ENCODE data around the gene SH2D7.

The SH2D7 gene

GRCh38 chr15:78129751-78130287, 37.5 kb downstream of the SH2D7 start:
- no peak for ATAC-seq
- no peak for TF ChIP-seq ZC3H10 (CRISPR knock-in tag; IDR thresholded peaks at IDR 0.05)
- no peak for TF ChIP-seq POU6F1 (CRISPR knock-in tag; IDR thresholded peaks at IDR 0.05; ENCODE audit: borderline replicate concordance, low read depth)
- no peak for TF ChIP-seq ESRRG (CRISPR knock-in tag; IDR thresholded peaks at IDR 0.05)
- TF ChIP-seq TOX (CRISPR knock-in tag; IDR thresholded peaks at IDR 0.05; ENCODE audit: borderline replicate concordance) = no peak
- no peak for TF ChIP-seq BACH2 (CRISPR knock-in tag; IDR thresholded peaks at IDR 0.05; ENCODE audit: borderline replicate concordance)

GRCh38 chr15:78130466-78131294, 38.3 kb downstream of the SH2D7 start:
- ATAC-seq = peak; percentile 35
- TF ChIP-seq OSR1 (CRISPR knock-in tag; IDR thresholded peaks at IDR 0.05) = no peak
- no peak for TF ChIP-seq ARNTL (CRISPR knock-in tag; IDR thresholded peaks at IDR 0.05; ENCODE audit: borderline replicate concordance, low read depth)
- no peak for TF ChIP-seq TCF4 (CRISPR knock-in tag; IDR thresholded peaks at IDR 0.05; ENCODE audit: borderline replicate concordance)
- TF ChIP-seq ZNF8 (CRISPR knock-in tag; IDR thresholded peaks at IDR 0.05) = no peak
- TF ChIP-seq ZFP30 (CRISPR knock-in tag; IDR thresholded peaks at IDR 0.05) = no peak
- TF ChIP-seq GLIS3 (CRISPR knock-in tag; IDR thresholded peaks at IDR 0.05) = no peak
- TF ChIP-seq SNAI2 (CRISPR knock-in tag; IDR thresholded peaks at IDR 0.05) = no peak

- peak; percentile 88 for ATAC-seq
- TF ChIP-seq RARB (CRISPR knock-in tag; IDR thresholded peaks at IDR 0.05) (no peak), CSDC2 (CRISPR knock-in tag; IDR thresholded peaks at IDR 0.05) (no peak), TCF4 (CRISPR knock-in tag; IDR thresholded peaks at IDR 0.05; ENCODE audit: borderline replicate concordance) (no peak), PPARA (CRISPR knock-in tag; IDR thresholded peaks at IDR 0.05; ENCODE audit: borderline replicate concordance) (no peak), ZFP3 (CRISPR knock-in tag; IDR thresholded peaks at IDR 0.05) (no peak), TOX (CRISPR knock-in tag; IDR thresholded peaks at IDR 0.05; ENCODE audit: borderline replicate concordance) (no peak), PATZ1 (CRISPR knock-in tag; IDR thresholded peaks at IDR 0.05; ENCODE audit: borderline replicate concordance) (no peak), TSHZ2 (CRISPR knock-in tag; IDR thresholded peaks at IDR 0.05) (no peak), OSR1 (CRISPR knock-in tag; IDR thresholded peaks at IDR 0.05) (no peak), GLIS3 (CRISPR knock-in tag; IDR thresholded peaks at IDR 0.05) (no peak), ZNF70 (CRISPR knock-in tag; IDR thresholded peaks at IDR 0.05) (no peak), BACH2 (CRISPR knock-in tag; IDR thresholded peaks at IDR 0.05; ENCODE audit: borderline replicate concordance) (no peak), ZFP30 (CRISPR knock-in tag; IDR thresholded peaks at IDR 0.05) (no peak), POU6F1 (CRISPR knock-in tag; IDR thresholded peaks at IDR 0.05; ENCODE audit: borderline replicate concordance, low read depth) (no peak)
Observed at GRCh38 chr15:78131295-78132061, 39.1 kb downstream of the SH2D7 start, which contains the start of gene CIB2. TSS of gene CIB2 (minus strand) at chr15:78131445. CDS start at chr15:78131215, 230 bp downstream.
